A673 (cell line): ENCODE measurements around the gene AGPAT2.

Source experiments
- CTCF ChIP-seq: fragments of 300-800, 200-600 bp; sonication (generic); conservative IDR thresholded peaks from 2 replicates; pipeline ENCODE4 v1.5.1; 2017; ENCODE audit warnings: low read depth, mild to moderate bottlenecking, antibody characterized with exemption, low read length, moderate library complexity, mixed read lengths
- EZH2 ChIP-seq: fragments of 200-600 bp; sonication (generic); IDR thresholded peaks from 2 replicates; pipeline ENCODE4 v1.6.1; 2017; ENCODE audit warnings: borderline replicate concordance, low read depth, mild to moderate bottlenecking, mixed read lengths, antibody characterized with exemption, low read length; ENCODE audit not compliant: poor library complexity, severe bottlenecking

DNA sequence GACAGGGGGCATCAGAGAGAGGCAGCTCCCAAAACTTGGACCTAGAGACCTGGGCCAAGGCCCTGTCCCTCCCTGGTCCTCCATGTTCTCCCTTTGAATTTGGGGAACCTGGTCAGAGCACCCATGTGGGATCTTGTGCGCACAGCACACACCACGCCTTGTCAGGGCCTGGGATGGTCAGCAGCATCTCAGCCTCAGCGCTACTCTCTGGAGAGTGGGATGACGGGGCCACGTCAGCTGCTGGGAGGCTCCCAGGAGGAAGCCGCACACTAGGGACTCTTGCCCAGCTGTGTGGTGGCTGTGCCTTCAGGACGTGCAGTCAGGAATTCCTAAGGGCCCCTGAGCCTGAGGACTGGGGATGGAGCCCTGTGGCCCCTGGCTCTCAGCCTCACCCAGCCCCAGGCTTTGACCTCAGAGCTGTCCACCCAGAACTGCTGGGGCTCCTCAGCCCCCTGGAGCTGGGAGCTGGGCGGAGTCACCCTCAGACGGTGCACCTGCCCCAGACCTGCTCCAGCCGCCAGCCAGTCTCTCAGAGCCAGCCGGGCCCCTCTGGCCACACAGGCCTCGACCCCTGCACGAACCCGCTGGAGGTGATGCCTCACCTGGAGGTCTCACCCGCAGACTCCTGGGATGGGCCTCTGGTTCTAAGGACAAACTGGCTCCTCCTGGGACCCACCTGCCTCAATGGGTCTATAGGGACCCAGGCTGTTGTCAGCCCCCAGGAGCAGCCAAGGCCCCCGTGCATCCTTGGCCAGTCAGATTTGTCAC lies 62.9 kb downstream of the AGPAT2 start:
- TF ChIP-seq CTCF (no peak), EZH2 (no peak)
